GM12878 (cell line): ENCODE results near the gene NBEA. TPM values are rescaled to one million over a fixed set of nuclear protein-coding genes. Genes with fewer than 3 reads are reported as not detected.

Source experiments
- ATAC-seq: fragments of 200-7000 bp; cut with Tn5 transposase; 3 replicates; pipeline ENCODE4 v1.9.1; 2020; ENCODE audit warnings: mild to moderate bottlenecking, moderate library complexity
- BruUV-seq: library from RNA; stranded (reverse); fragments of 400-500 nt; replicated peaks from 2 replicates; lab custom pipeline; 2021; lab: Mats Ljungman, UMichigan
- CTCF ChIA-PET: fragments of 300-600 bp; sonication (Branson Sonifier 250); formaldehyde crosslinking; extraction: SDS; loops from one replicate; lab custom pipeline; 2021; ENCODE audit warnings: inconsistent platforms; lab: Yijun Ruan, JAX
- POLR2A ChIA-PET: fragments of 350-600 bp; formaldehyde crosslinking; extraction: SDS; loops from one replicate; lab custom pipeline; 2021; ENCODE audit warnings: inconsistent platforms; lab: Charles Lee
- RAD21 ChIA-PET: fragments of 300-600 bp; sonication (Branson Sonifier 250); formaldehyde crosslinking; loops from one replicate; lab custom pipeline; 2023; ENCODE audit warnings: antibody characterized with exemption; ENCODE audit not compliant: unreplicated experiment; lab: Charles Lee
- SMC1A ChIA-PET: fragments of 300-600 bp; sonication (Branson Sonifier 250); formaldehyde crosslinking; loops from one replicate; lab custom pipeline; 2023; ENCODE audit not compliant: unreplicated experiment, uncharacterized antibody; lab: Charles Lee
- DNase-seq: peaks from one replicate; pipeline ENCODE4 v3.0.0-alpha.2; 2011; ENCODE audit warnings: low read depth, low spot score
- FAIRE-seq: peaks from 3 replicates; lab custom pipeline; 2011; peaks lifted over from hg19 to GRCh38; lab: Jason Lieb, UNC
- H2AFZ ChIP-seq: 2 replicates; pipeline ENCODE4 v1.6.0; 2011; ENCODE audit warnings: low read depth, low read length, control low read depth; ENCODE audit not compliant: control insufficient read depth
- H3K27ac ChIP-seq: 2 replicates; pipeline ENCODE4 v1.5.1; 2011; ENCODE audit warnings: control low read depth; ENCODE audit not compliant: control insufficient read depth, insufficient read depth
- H3K27me3 ChIP-seq, 2 experiments: replicated peaks in 1 of 2; 2 replicates each; pipeline versions ENCODE4 v1.6.0 to v1.6.1; 2011; ENCODE audit warnings: low read length in 1 of 2; ENCODE audit not compliant: control insufficient read depth in 2 of 2, insufficient read depth in 2 of 2
- H3K36me3 ChIP-seq, 2 experiments: 2 replicates each; pipeline ENCODE4 v1.5.1; 2011; ENCODE audit warnings: low read length in 1 of 2; ENCODE audit not compliant: control insufficient read depth in 2 of 2, insufficient read depth in 2 of 2
- H3K4me1 ChIP-seq: 2 replicates; pipeline ENCODE4 v1.6.1; 2011; ENCODE audit warnings: mild to moderate bottlenecking, low read length, moderate library complexity, mixed read lengths; ENCODE audit not compliant: control insufficient read depth, insufficient read depth
- H3K4me2 ChIP-seq: 2 replicates; pipeline ENCODE4 v1.6.0; 2011; ENCODE audit warnings: control low read depth; ENCODE audit not compliant: control insufficient read depth, insufficient read depth
- H3K4me3 ChIP-seq: fragments of 200-600 bp; sonication (generic); 2 replicates; pipeline ENCODE4 v1.5.1; 2016
- H3K79me2 ChIP-seq: 2 replicates; pipeline ENCODE4 v1.6.0; 2011; ENCODE audit warnings: low read length; ENCODE audit not compliant: control insufficient read depth, insufficient read depth
- H3K9ac ChIP-seq: 2 replicates; pipeline ENCODE4 v1.8.0; 2011; ENCODE audit warnings: low read length, control low read depth, mixed read lengths; ENCODE audit not compliant: control insufficient read depth, insufficient read depth
- H3K9me3 ChIP-seq: replicated peaks from 3 replicates; pipeline ENCODE4 v1.5.1; 2011; ENCODE audit warnings: mild to moderate bottlenecking, low read length; ENCODE audit not compliant: control insufficient read depth, insufficient read depth
- H4K20me1 ChIP-seq: 2 replicates; pipeline ENCODE4 v1.6.0; 2011; ENCODE audit not compliant: control insufficient read depth, insufficient read depth
- ATF2 ChIP-seq: IDR thresholded peaks from 2 replicates; pipeline ENCODE4 v1.6.1; 2012; ENCODE audit warnings: low read length, inconsistent platforms
- BRCA1 ChIP-seq: IDR thresholded peaks from 2 replicates; pipeline ENCODE4 v1.6.1; 2011; ENCODE audit warnings: low read depth, low read length, improper control_type of control experiment
- CEBPB ChIP-seq, 2 experiments: fragments of 150-350 bp in 1 of 2; IDR thresholded peaks; 2 replicates each; pipeline ENCODE4 v1.6.1; 2012 to 2014; ENCODE audit warnings: low read depth in 2 of 2, low read length in 2 of 2, borderline replicate concordance in 1 of 2, inconsistent platforms in 1 of 2
- CHD1 ChIP-seq: IDR thresholded peaks from 2 replicates; pipeline ENCODE4 v1.6.1; 2012; ENCODE audit warnings: low read depth, low read length, improper control_type of control experiment
- NFYA ChIP-seq: IDR thresholded peaks from 2 replicates; pipeline ENCODE4 v1.6.1; 2011; ENCODE audit warnings: low read depth, mild to moderate bottlenecking, low read length, improper control_type of control experiment, borderline replicate concordance
- RB1 ChIP-seq: fragments of 450-650 bp; formaldehyde crosslinking; IDR thresholded peaks from 2 replicates; pipeline ENCODE4 v1.6.1; 2017; ENCODE audit warnings: mild to moderate bottlenecking, borderline replicate concordance
- SMAD5 ChIP-seq: IDR thresholded peaks from 2 replicates; pipeline ENCODE4 v1.6.1; 2016; ENCODE audit warnings: antibody characterized with exemption, low read depth
- STAT1 ChIP-seq: fragments of 450-650 bp; conservative IDR thresholded peaks from 2 replicates; pipeline ENCODE4 v1.6.1; 2014; ENCODE audit warnings: antibody characterized with exemption, mild to moderate bottlenecking
- WGBS: methylation state at CpG from one replicate; pipeline ENCODE4 v1.1.6; 2016; ENCODE audit warnings: low lambda C conversion rate; ENCODE audit not compliant: insufficient replicate concordance, insufficient coverage; ENCODE audit errors: missing lambda C conversion rate; 5-methylcytosine and 5-hydroxymethylcytosine counted together
- in situ Hi-C: fragments of 300-500 bp; cut with MboI; formaldehyde crosslinking; loops from 9 replicates; pipeline ENCODE4 v1.14.3; 2018; ENCODE audit warnings: mixed read lengths
- intact Hi-C: fragments of 100-400 bp; cut with micrococcal nuclease; formaldehyde crosslinking; loops from one replicate; pipeline ENCODE4 v1.14.2; 2022; ENCODE audit not compliant: unreplicated experiment
- polyA plus RNA-seq, 11 experiments: library from polyadenylated mRNA; depleted of rRNA in 4 of 11; unstranded in 6 of 11; stranded (reverse) in 5 of 11; fragments of >200 nt; fragmentation: Nextera tagmentation in 4 of 11; fragmentation: Illumina TruSeq in 1 of 11; extraction: Ambion mirVana in 4 of 11; extraction: Trizol in 1 of 11; gene quantifications; 1 replicate in 1 of 11; 2 replicates in 10 of 11; pipeline versions ENCODE4 v1.2.1 to v1.2.3, GENCODE V29; 2011 to 2016; ENCODE audit warnings: inconsistent platforms in 2 of 11, missing spikeins in 2 of 11, low read depth in 1 of 11
- total RNA-seq, 4 experiments: library from RNA; depleted of rRNA in 3 of 4; stranded (reverse); fragments of >200 nt in 3 of 4; fragmentation: Illumina TruSeq in 1 of 4; extraction: Trizol in 1 of 4; gene quantifications; 2 replicates each; pipeline versions ENCODE4 v1.2.1 to v1.2.3, GENCODE V29; 2013 to 2021
- TF ChIP-seq, protein P1 (sequence below): fragments of 450-650 bp; formaldehyde crosslinking; IDR thresholded peaks from 2 replicates; pipeline ENCODE4 v1.5.0; 2022; ENCODE audit warnings: mild to moderate bottlenecking, missing genetic modification characterization

NBEA gene
- total and polyA plus RNA-seq, 10 of the 15 experiments (the other 5 are each of a cell fraction or from before 2014, with no cell fraction given), result 0.23 to 3.6 (median 0.55) TPM

- ChIA-PET POLR2A (no interaction called here), SMC1A (no interaction called here)
- Histone ChIP-seq H3K36me3 (no peaks in the 10 kb centered on the region), H3K27ac (no peak overlapping the region), H3K27me3 (no peaks in the 10 kb centered on the region), H3K79me2 (no peaks in the 10 kb centered on the region), H3K9me3 (no peaks in the 10 kb centered on the region), H3K4me1 (no peaks in the 10 kb centered on the region), H3K9ac (no peak overlapping the region), H4K20me1 (no peaks in the 10 kb centered on the region)
- intact Hi-C loops (no loop called here), in situ Hi-C loops (no loop called here)
- DNase-seq (no peak), ATAC-seq (no peak)
- WGBS, result 24% methylated on average over 1 of the region's 1 CpG
- TF ChIP-seq SMAD5 (no peak), ATF2 (no peak), STAT1 (no peak), RB1 (no peak), CEBPB (IDR thresholded peaks at IDR 0.05; ENCODE audit: borderline replicate concordance in 1 of 2, low read depth in 2 of 2, low read length in 2 of 2) (no peak), CHD1 (no peak), NFYA (no peak), BRCA1 (no peak)
- TF ChIP-seq, protein P1, sequence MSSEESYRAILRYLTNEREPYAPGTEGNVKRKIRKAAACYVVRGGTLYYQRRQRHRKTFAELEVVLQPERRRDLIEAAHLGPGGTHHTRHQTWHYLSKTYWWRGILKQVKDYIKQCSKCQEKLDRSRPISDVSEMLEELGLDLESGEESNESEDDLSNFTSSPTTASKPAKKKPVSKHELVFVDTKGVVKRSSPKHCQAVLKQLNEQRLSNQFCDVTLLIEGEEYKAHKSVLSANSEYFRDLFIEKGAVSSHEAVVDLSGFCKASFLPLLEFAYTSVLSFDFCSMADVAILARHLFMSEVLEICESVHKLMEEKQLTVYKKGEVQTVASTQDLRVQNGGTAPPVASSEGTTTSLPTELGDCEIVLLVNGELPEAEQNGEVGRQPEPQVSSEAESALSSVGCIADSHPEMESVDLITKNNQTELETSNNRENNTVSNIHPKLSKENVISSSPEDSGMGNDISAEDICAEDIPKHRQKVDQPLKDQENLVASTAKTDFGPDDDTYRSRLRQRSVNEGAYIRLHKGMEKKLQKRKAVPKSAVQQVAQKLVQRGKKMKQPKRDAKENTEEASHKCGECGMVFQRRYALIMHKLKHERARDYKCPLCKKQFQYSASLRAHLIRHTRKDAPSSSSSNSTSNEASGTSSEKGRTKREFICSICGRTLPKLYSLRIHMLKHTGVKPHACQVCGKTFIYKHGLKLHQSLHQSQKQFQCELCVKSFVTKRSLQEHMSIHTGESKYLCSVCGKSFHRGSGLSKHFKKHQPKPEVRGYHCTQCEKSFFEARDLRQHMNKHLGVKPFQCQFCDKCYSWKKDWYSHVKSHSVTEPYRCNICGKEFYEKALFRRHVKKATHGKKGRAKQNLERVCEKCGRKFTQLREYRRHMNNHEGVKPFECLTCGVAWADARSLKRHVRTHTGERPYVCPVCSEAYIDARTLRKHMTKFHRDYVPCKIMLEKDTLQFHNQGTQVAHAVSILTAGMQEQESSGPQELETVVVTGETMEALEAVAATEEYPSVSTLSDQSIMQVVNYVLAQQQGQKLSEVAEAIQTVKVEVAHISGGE (CRISPR knock-in tag), result no peak
- TF ChIP-seq, all 136 proteins: peak for 0
- ChIA-PET CTCF (no interaction called here), RAD21 (no interaction called here)
- BruUV-seq, result no TSS peak
- FAIRE-seq, result no peak
- H2AFZ ChIP-seq, result no peak overlapping the region
- no peak overlapping the region for H3K4me2 ChIP-seq
- no peak overlapping the region for H3K4me3 ChIP-seq
Measured at GRCh38 chr13:35238274-35238673, 296.2 kb downstream of the NBEA start.
